ENCODE measurements around the gene FYTTD1.

DNA sequence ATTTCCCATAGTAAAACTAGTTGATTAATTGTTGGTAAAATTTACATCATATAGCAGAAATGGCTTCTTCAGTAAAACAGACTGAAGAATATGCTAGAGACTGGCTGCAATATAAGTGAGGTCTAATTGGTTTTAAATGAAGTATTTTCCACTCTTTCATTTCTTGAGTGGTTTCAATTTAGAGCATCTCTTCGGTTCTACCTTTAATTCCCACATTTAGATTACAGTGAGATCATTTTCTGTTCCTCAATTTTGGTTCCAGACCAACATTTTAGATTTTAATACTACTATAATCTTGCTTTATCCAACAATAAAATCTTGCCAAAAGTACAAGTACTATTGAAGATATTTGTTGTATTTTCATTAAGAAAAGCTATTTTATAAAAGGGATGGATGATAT lies 40.4 kb downstream of the FYTTD1 start:
- TF ChIP-seq, protein P1, sequence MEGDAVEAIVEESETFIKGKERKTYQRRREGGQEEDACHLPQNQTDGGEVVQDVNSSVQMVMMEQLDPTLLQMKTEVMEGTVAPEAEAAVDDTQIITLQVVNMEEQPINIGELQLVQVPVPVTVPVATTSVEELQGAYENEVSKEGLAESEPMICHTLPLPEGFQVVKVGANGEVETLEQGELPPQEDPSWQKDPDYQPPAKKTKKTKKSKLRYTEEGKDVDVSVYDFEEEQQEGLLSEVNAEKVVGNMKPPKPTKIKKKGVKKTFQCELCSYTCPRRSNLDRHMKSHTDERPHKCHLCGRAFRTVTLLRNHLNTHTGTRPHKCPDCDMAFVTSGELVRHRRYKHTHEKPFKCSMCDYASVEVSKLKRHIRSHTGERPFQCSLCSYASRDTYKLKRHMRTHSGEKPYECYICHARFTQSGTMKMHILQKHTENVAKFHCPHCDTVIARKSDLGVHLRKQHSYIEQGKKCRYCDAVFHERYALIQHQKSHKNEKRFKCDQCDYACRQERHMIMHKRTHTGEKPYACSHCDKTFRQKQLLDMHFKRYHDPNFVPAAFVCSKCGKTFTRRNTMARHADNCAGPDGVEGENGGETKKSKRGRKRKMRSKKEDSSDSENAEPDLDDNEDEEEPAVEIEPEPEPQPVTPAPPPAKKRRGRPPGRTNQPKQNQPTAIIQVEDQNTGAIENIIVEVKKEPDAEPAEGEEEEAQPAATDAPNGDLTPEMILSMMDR (conservative IDR thresholded peaks at IDR 0.05; ENCODE audit: low read length) = no peak
- TF ChIP-seq EZH2phosphoT487 (IDR thresholded peaks at IDR 0.05; ENCODE audit: borderline replicate concordance) = no peak

All from Loucy (cell line).